BLaER1 (cell line): ENCODE measurements around the gene AASDH.

ENCODE experiments used
- H3K27ac ChIP-seq: shearing (Covaris generic); formaldehyde crosslinking; 2 replicates; pipeline ENCODE4 v1.8.1; 2022
- H3K27me3 ChIP-seq: shearing (Covaris generic); formaldehyde crosslinking; 2 replicates; pipeline ENCODE4 v1.8.1; 2022
- H3K36me3 ChIP-seq: shearing (Covaris generic); formaldehyde crosslinking; 2 replicates; pipeline ENCODE4 v1.8.1; 2022
- H3K4me1 ChIP-seq: shearing (Covaris generic); formaldehyde crosslinking; 2 replicates; pipeline ENCODE4 v1.8.1; 2022
- H3K4me2 ChIP-seq: shearing (Covaris generic); formaldehyde crosslinking; 2 replicates; pipeline ENCODE4 v1.8.1; 2022
- H3K4me3 ChIP-seq: shearing (Covaris generic); formaldehyde crosslinking; 2 replicates; pipeline ENCODE4 v1.8.1; 2022
- H3K9ac ChIP-seq: shearing (Covaris generic); formaldehyde crosslinking; 2 replicates; pipeline ENCODE4 v1.8.1; 2022
- H3K9me3 ChIP-seq: shearing (Covaris generic); formaldehyde crosslinking; 2 replicates; pipeline ENCODE4 v1.8.1; 2022
- H4K20me1 ChIP-seq: shearing (Covaris generic); formaldehyde crosslinking; 2 replicates; pipeline ENCODE4 v1.8.1; 2022
- Cebpa-rat ChIP-seq: shearing (Covaris generic); IDR thresholded peaks from 2 replicates; pipeline ENCODE4 v1.8.1; 2022

The AASDH gene

DNA sequence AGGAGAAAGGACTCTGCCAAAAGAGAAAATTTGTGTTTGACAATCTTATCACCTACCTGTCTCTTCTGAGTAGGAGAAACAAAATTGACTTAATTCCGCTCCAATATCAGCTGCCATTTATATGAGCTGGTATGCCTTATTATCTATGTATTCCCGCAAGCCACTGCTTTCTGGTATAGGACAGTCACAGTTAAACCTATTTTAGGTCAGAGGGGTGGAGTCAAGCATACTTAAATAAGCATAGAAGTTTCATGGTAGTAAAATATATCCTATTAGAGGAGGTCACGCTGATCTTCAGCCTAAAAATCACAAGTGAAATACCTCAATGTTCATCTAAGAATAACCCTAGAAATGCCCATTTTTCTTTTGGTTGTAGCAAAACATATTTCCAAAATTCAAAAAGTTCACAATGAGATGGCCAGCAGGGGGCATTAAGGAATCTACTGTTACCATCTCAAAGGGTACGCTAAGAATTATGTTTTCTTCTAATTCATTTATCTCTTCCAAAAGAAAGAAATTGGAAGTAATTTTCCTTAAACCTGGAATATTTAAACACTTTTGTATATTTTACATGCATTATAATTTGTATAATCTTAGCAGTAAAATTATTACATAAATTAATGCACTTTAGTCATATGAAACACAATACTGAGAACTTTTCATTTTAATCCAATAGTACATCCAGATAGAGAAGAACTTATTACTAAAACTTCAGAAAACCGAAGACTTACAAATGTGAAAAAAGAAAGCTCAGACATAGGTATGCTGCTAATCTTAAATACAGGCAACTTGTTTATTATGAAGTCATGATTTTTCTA is 37.6 kb upstream of the AASDH start:
- Histone ChIP-seq H4K20me1 (peaks cover 100% of the 10 kb centered on the region), H3K36me3 (peaks cover 33% of the 10 kb centered on the region), H3K27me3 (no peaks in the 10 kb centered on the region), H3K27ac (no peak overlapping the region), H3K9me3 (peaks cover 15% of the 10 kb centered on the region), H3K4me3 (no peak overlapping the region), H3K4me2 (no peak overlapping the region), H3K4me1 (0 out of 2 replicates have a peak, but pooled peaks cover 5% of the 10 kb centered on the region), H3K9ac (no peak overlapping the region)
- TF ChIP-seq Cebpa-rat: no peak

DNA sequence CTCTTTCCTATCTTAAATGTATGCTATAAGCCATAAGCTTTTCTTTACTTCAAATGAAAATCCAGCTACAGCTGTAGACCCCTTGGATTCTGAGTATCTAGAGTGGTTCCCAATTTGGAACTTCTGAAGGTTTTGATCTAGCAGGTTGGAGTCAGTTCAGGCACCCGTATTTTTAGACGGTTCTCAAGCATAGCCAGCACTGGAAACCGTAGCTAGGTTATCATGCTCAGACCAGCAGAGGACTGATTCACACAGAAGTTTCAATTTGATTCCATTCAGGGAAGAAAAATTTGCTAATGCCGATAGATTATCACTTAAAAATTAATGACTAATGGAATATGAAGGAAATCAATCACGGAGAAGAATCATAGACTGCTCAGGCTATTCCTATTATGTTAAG is 36.9 kb upstream of the AASDH start:
- Histone ChIP-seq H3K4me3 (no peak overlapping the region), H4K20me1 (peaks cover 100% of the 10 kb centered on the region), H3K9me3 (peaks cover 15% of the 10 kb centered on the region), H3K9ac (no peak overlapping the region), H3K4me2 (no peak overlapping the region), H3K36me3 (peaks cover 33% of the 10 kb centered on the region), H3K27me3 (no peaks in the 10 kb centered on the region), H3K4me1 (0 out of 2 replicates have a peak, but pooled peaks cover 5% of the 10 kb centered on the region), H3K27ac (no peak overlapping the region)
- no peak for TF ChIP-seq Cebpa-rat

DNA sequence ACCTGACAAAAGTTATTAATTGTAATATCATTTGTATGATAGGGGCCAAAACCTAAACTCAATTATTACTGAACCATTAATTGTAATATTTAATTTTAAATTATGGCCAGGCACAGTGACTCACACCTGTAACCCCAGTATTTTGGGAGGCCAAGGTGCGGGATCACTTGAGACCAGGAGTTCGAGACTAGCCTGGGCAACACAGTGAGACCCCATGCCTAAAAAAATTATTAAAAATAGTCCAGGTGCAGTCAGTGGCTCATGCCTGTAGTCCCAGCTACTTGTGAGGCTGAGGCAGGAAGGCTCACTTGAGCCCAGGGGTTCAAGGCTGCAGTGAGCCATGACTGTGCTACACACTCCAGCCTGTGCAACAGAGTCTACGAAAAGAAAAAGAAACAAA is 30.1 kb upstream of the AASDH start:
- H3K9ac ChIP-seq: no peak overlapping the region
- peaks cover 100% of the 10 kb centered on the region for H4K20me1 ChIP-seq
- H3K4me2 ChIP-seq: no peak overlapping the region
- 0 out of 2 replicates have a peak, but pooled peaks cover 5% of the 10 kb centered on the region for H3K4me1 ChIP-seq
- no peaks in the 10 kb centered on the region for H3K27me3 ChIP-seq
- H3K36me3 ChIP-seq: peaks cover 25% of the 10 kb centered on the region
- no peaks in the 10 kb centered on the region for H3K9me3 ChIP-seq
- no peak overlapping the region for H3K4me3 ChIP-seq
- H3K27ac ChIP-seq: no peak overlapping the region
- no peak for TF ChIP-seq Cebpa-rat

DNA sequence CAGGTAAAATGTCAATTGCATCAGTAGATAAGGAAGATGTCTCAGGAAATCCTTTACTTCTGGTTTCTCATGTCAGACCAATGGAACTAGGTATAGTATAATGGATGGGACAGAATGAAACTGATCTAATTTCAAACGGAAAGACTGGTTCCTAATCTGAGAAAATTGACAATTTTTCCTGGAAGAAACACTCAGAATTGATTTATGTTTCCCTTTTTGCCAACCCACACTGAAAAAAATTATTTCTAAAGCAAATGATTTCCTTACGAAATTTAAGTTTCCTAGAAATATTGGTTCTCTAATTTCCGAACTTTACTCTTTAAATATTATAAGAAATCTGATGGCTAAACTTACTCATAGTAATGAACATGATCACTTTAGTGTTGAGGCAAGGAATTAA is 29.1 kb upstream of the AASDH start:
- Histone ChIP-seq H3K4me1 (0 out of 2 replicates have a peak, but pooled peaks cover 5% of the 10 kb centered on the region), H4K20me1 (peaks cover 100% of the 10 kb centered on the region)

DNA sequence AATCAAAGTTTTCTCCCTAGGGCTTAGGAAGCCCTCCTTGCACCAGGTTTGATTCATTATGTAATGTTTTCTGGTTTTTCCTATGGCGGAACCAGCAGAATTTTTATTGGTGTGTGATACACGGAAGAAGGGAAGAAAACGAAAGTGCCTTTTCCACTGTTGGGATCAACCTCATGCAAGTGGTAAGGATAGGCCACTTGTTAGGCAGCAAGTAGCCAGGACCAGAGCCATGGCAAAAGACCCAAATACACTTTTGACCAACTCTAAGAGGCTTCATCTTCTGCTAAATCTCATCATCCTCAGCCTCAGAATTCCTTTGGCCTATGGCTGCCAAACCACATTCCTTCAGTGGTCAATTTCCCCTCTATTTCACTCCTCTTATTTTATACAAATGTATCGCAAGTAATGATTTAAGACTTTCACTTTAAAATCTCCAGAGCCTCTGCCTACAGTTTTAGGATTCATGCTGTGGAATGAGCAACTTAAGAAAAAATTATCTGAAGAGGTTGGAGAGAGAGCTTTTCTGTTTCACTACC is 26.9 kb upstream of the AASDH start:
- Histone ChIP-seq H3K4me3 (no peak overlapping the region), H3K9me3 (no peaks in the 10 kb centered on the region), H3K4me1 (peaks cover 7% of the 10 kb centered on the region; the same call in 1 of the 2 replicates), H3K27me3 (no peaks in the 10 kb centered on the region), H3K9ac (no peak overlapping the region), H4K20me1 (peaks cover 100% of the 10 kb centered on the region), H3K27ac (no peak overlapping the region), H3K4me2 (no peak overlapping the region), H3K36me3 (peaks cover 12% of the 10 kb centered on the region; the same call in 1 of the 2 replicates)
- TF ChIP-seq Cebpa-rat: no peak

More for the DNA sequence above, 29.1 kb upstream of the AASDH start:
- Histone ChIP-seq H3K9me3 (no peaks in the 10 kb centered on the region), H3K9ac (no peak overlapping the region), H3K4me3 (no peak overlapping the region), H3K4me2 (no peak overlapping the region), H3K27ac (no peak overlapping the region), H3K36me3 (peaks cover 18% of the 10 kb centered on the region), H3K27me3 (no peaks in the 10 kb centered on the region)
- no peak for TF ChIP-seq Cebpa-rat

DNA sequence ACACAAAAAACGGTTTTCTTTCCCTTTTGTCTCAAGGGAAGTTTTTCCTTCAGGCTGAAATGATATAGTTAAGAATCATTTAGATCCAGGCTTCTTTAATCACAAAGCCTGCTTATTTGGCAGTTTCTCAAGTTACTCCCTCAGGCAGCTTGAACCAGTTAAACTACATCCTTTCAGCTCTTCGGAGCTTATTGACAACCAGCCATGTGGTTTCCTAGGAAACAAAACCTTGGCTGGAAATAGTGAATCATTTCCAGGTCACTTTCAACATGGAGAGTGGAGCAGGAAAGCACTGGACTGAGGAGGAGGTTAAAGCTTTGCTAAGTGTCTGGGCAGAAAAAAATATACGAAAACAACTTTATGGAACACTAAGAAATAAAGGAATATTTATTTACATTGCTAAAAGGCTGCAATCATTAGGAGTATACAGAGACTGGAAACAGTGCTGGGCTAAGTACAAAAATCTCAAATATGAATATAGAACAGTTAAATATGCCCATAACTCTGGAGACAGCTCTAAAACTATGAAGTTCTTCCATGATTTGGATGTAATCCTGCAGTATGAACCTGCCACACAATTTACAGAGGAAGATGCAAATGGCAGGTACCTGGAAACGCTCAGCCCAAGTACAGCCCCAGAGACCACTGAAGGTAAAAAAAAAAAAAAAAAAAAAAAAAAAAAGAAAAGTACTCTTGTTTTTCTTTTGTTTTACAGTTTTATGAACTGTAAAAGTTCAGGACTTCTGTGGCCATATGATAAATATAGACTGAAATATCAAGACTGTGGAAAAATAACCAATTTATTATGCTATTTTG is 23.2 kb upstream of the AASDH start:
- no peak for TF ChIP-seq Cebpa-rat
- Histone ChIP-seq H3K27me3 (no peaks in the 10 kb centered on the region), H3K36me3 (peaks cover 29% of the 10 kb centered on the region), H3K4me3 (no peak overlapping the region), H3K27ac (no peak overlapping the region), H4K20me1 (peaks cover 82% of the 10 kb centered on the region), H3K4me2 (no peak overlapping the region), H3K9me3 (no peaks in the 10 kb centered on the region), H3K9ac (no peak overlapping the region), H3K4me1 (peaks cover 7% of the 10 kb centered on the region; the same call in 1 of the 2 replicates)

DNA sequence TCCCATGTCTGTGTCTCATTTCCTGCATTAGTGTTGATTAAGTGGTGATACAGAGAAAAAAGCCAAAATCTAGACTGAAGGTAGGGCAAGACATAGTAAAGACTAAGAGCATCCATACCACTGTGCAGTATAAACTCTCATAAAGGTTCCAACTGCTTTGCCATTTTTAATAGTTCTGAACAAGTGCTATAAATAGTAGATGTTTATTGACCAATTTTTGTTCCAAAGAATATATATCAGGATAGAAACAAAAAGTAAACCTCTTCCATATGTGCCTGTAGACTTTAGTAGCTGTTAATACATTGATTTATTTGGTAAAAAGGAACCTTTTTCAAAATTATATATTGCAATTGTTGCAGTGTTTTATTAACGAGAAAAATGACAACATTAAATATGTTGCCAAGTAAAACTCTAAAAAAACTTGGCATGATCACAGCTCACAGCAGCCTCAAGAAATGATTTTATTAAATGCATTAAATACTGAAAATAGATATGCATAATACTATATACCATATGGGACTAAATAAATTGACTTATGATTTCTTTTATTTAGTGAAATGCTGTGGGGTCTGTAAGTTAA is 22.3 kb upstream of the AASDH start:
- H3K27me3 ChIP-seq: no peaks in the 10 kb centered on the region
- no peak overlapping the region for H3K4me3 ChIP-seq
- H4K20me1 ChIP-seq: peaks cover 82% of the 10 kb centered on the region
- H3K9me3 ChIP-seq: no peaks in the 10 kb centered on the region
- peaks cover 7% of the 10 kb centered on the region; the same call in 1 of the 2 replicates for H3K4me1 ChIP-seq
- H3K36me3 ChIP-seq: peaks cover 37% of the 10 kb centered on the region
- no peak overlapping the region for H3K9ac ChIP-seq
- TF ChIP-seq Cebpa-rat: no peak
- no peak overlapping the region for H3K4me2 ChIP-seq
- no peak overlapping the region for H3K27ac ChIP-seq

DNA sequence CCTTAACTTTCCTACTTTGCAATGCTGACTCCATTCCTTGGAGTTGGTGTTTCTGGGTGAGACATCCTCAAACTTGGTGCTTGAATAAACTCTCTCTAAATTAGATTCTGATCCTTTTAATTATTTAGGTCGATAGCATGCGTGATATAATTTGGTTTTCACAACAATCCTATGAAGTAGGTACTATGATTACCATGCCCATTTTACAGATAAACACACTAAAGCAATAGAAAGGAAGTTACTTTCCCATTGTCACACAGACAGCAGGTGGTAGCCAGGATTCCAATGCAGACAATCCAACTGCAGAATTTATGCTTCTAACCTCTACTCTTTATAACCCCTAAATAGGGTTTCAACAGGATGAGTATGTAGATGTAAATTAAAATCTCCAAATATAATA is 21.7 kb upstream of the AASDH start:
- peaks cover 78% of the 10 kb centered on the region for H4K20me1 ChIP-seq
- H3K4me3 ChIP-seq: no peak overlapping the region
- no peaks in the 10 kb centered on the region for H3K9me3 ChIP-seq
- H3K4me2 ChIP-seq: no peak overlapping the region
- H3K9ac ChIP-seq: no peak overlapping the region
- H3K27me3 ChIP-seq: no peaks in the 10 kb centered on the region
- H3K4me1 ChIP-seq: peaks cover 7% of the 10 kb centered on the region; the same call in 1 of the 2 replicates
- no peak for TF ChIP-seq Cebpa-rat
- H3K36me3 ChIP-seq: peaks cover 43% of the 10 kb centered on the region
- H3K27ac ChIP-seq: no peak overlapping the region

DNA sequence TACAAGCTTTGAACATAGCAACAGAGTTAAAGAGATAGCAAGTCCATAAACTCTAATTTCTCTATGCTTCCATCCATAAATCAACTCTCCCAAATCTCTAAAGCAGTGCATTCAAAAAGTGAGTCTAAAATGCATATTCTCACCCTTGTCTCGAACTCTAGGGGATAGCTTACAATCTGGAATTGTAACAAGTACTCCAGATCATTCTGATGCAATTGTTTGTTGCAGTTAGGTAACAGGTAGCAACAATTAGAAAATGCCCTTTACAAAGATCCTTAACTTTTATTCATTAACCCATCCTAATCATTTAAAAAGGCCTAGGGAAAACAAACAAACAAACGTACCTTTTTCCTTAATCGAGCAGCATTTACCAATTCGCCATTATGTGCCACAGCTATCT is 18.9 kb upstream of the AASDH start:
- H3K4me2 ChIP-seq: no peak overlapping the region
- H3K4me1 ChIP-seq: peaks cover 7% of the 10 kb centered on the region; the same call in 1 of the 2 replicates
- H3K27ac ChIP-seq: no peak overlapping the region
- TF ChIP-seq Cebpa-rat: no peak
- H3K36me3 ChIP-seq: peaks cover 70% of the 10 kb centered on the region
- no peak overlapping the region for H3K4me3 ChIP-seq
- no peaks in the 10 kb centered on the region for H3K27me3 ChIP-seq
- peaks cover 50% of the 10 kb centered on the region for H4K20me1 ChIP-seq
- H3K9me3 ChIP-seq: no peaks in the 10 kb centered on the region
- H3K9ac ChIP-seq: no peak overlapping the region
